ENCODE data around the gene PRKCZ. TPM values are rescaled to one million over a fixed set of nuclear protein-coding genes. Genes with fewer than 3 reads are reported as not detected.

Gene PRKCZ
- total RNA-seq, 4 donors from 2014 or later, result 0.49 to 1.9 (median 1.1) TPM; not detected in 1

DNA sequence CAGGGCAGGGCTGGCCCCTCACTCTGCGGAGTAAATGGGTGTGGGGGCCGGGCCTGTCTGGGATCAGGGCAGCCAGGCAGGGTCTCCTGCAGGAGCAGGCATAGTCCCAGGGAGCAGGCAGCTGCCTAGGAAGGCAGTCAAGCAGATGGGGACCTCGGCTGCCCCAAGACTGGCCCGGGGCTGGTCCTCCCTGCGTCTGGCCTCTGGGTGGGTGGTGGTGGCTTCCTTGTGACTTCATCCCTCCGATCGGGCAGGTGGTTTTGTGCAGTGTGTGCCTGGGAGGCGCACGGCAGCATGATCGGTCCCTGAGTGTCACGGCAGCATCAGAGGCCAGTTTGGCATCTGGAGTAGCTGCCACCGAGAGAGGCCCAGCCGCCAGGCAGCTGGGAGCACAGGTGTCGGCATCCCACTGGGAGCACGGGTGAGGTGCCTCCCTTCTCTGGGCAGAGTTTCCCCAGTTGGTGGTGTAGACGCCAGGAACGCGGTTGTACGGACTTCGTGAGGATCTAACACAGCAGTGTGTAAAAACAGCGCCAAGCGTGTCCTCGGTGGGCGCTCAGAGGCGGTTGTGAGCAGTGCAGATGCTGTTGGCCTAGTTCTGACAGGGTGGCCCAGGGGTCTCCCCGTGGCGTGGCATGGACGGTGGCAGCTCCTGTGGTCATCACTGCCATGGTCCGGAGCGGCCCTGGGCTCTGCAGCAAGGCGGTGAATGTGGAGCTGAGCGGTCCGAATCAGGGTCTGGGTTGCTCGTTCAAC is 45.9 kb downstream of the PRKCZ start:
- TF ChIP-seq, protein P1, sequence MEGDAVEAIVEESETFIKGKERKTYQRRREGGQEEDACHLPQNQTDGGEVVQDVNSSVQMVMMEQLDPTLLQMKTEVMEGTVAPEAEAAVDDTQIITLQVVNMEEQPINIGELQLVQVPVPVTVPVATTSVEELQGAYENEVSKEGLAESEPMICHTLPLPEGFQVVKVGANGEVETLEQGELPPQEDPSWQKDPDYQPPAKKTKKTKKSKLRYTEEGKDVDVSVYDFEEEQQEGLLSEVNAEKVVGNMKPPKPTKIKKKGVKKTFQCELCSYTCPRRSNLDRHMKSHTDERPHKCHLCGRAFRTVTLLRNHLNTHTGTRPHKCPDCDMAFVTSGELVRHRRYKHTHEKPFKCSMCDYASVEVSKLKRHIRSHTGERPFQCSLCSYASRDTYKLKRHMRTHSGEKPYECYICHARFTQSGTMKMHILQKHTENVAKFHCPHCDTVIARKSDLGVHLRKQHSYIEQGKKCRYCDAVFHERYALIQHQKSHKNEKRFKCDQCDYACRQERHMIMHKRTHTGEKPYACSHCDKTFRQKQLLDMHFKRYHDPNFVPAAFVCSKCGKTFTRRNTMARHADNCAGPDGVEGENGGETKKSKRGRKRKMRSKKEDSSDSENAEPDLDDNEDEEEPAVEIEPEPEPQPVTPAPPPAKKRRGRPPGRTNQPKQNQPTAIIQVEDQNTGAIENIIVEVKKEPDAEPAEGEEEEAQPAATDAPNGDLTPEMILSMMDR (IDR thresholded peaks at IDR 0.05; ENCODE audit: low read depth), result no peak

DNA sequence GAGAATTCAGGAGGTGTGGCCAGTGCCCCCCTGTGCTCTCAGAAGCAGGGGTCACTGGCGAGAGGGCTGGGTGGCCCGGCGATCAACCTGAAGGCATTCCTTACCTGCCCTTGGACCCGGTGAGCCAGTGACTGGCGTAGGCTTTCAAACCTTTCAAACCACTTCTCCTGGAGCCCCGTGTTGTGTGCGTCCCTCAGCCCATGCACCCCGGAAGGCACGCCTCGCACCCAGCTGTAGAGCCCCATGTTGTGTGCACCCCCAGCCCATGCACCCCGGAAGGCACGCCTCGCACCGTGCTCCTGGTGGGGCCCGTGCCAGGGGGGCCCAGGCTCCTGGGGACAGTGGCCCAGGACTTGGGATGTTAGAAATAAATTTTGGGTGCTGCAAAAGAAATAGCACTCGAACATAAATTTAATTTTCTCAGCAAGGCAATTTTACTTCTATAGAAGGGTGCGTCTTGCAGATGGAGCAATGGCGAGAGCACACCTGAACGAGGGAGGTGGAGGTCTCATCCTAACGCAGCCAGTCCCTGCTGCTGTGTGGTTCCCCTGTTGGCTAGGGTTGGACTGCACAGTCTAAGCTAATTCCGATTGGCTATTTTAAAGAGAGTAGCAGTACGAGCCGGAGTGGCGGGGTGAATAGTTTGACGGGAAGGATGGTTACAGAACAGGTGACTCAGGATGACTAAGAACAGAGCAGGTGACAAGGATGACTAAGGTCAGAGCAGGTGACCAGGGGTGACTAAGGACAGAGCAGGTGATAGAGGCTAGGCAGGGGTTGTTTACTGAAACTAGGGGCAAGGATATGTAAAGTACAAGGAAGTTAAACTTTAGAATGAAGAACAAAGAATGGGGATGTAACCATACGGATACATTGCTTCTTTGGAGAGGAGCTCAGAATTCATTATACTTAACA is 47.4 kb downstream of the PRKCZ start:
- TF ChIP-seq, protein P1 (IDR thresholded peaks at IDR 0.05; ENCODE audit: low read depth), result no peak

DNA sequence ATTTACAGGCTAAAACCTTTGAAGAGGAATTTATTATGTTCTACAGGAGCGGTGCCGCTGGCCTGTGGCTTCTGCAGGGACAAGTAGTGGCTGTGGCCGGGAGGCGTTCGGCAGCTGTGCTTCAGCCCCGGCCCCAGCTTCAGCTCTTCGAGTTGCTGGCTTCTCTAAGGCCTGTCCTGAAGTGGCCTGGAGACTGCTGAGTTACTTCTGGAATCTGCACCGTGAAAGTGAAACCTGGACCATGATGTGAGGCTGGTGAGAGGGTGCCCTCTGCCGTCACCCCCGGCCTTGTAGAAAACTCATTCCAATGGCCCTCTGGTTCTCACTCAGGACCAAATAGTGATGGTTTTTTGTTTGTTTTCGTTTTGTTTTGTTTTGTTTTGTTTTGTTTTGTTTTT is 48.1 kb downstream of the PRKCZ start:
- TF ChIP-seq, protein P1 (IDR thresholded peaks at IDR 0.05; ENCODE audit: low read depth), result no peak

DNA sequence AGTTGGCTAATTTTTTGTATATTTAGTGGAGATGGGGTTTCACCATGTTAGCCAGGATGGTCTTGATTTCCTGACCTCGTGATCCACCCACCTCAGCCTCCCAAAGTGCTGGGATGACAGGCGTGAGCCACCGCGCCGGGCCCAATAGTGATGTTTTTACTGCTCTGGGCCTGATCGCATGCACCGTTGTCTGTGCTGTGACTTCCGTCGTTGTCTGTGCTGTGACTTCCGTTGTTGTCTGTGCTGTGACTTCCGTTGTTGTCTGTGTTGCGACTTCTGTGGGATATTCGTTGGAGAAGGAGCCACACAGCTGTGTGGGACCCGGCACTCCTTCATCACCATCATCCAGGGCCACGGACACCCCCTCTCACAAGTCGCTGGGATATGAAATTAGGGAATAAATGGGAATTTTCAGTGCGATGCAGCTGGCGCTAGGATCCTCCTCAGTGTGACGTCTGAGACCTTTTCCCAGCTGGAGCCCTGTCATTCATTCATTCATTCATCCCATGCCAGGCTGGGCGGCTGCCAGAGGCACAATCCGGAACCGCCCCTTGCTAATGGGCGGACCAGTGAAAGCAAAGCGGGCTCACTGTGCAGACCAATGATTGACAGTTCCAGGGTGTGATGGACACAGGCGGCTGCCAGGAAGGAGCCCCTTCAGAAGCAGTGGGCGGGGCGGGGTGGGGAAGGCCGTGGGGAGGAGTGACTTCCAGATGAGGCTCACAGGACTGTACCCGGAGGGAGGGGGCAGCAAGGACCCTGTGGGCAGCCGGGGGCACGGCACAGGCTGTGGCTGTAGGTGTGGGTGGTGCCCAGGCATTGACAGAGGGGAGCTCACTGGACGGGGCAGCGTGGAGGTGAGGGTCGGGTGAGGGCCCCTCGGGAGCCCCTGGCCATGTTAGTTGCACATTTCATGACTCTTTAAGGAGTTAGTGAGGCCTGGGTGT is 48.9 kb downstream of the PRKCZ start:
- TF ChIP-seq, protein P1 (IDR thresholded peaks at IDR 0.05; ENCODE audit: low read depth), result no peak

DNA sequence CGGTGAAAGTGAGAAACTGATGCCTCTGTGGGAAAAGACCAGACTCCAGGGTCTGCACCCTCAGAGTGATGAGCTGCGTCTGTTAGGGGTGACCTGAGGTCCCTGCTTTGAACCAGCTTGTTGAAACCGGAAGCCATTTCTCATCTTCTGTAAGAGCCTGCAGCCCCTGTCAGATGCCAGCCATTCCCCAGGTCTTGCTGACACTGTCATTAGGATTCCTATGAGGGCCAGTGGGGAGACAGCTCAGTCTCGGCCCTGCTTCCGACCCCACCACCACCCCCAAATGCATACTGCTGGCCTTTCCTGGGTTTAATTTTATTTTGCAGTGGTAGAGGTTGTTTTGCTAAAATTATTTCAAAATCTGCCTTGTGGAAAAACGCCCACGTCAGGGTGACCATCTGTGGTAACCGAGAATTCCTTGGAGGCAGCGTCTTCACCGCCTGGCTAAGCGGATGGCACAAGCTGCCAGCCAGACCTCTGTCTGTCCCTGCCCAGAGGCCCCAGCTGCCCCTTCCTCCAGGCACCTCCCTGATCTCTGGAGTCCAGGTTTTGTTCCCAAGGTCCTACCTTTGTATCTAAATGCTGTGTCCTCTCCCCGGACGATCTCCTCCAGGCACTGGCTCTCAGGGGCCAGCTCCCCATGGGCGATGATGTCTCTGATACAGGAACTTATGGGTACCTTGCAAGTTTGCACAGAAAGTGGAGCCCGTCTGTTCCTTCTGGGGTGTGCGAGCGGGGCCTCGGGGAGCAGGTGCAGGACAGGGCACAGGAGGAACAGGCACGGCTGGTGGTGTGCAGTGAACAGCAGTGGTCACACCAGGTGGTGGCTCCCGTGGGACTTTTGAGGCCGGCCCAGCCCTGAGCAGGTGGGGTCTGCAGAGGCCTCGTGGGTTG is 49.9 kb downstream of the PRKCZ start:
- TF ChIP-seq, protein P1 (IDR thresholded peaks at IDR 0.05; ENCODE audit: low read depth), result no peak

DNA sequence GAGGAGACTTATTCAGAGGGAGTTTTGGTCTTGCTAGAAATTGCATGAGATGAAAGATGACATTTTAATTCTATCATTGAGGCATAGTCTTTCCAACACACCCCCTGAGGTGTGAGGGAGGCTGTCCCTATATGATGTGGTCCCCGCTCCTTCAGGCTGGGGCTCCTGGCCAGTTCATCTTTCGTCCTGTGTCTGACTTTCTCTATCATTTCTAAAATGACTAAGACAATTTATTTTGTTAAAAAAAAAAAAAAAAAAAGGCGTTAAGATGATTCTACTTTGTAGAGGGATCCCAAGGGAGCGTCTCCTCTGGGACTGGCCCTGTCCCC is 50.5 kb downstream of the PRKCZ start:
- TF ChIP-seq, protein P1 (IDR thresholded peaks at IDR 0.05; ENCODE audit: low read depth), result no peak

Measured in subcutaneous adipose tissue (tissue), 4 donors.